Thymus (tissue), 11 donors: ENCODE measurements around the gene TOR1A. TPM values are rescaled to one million over a fixed set of nuclear protein-coding genes. Genes with fewer than 3 reads are reported as not detected.
A peak's percentile ranks its signal among the peaks of the same experiment; 100 is the strongest.

Experiments
- DNase-seq, 9 donors: peaks; one replicate each; pipeline ENCODE4 v3.0.0-alpha.2; 2013; ENCODE audit warnings: low spot score in 9 of 9, low read depth in 6 of 9, missing footprints in 1 of 9
- H3K27ac ChIP-seq, 2 donors: one replicate each; pipeline ENCODE4 v1.5.1; 2013; ENCODE audit warnings: control low read depth in 1 of 2, low read depth in 1 of 2, low read length in 1 of 2, mild to moderate bottlenecking in 1 of 2, moderate library complexity in 1 of 2
- H3K27me3 ChIP-seq, 2 donors: one replicate each; pipeline ENCODE4 v1.5.1; 2013; ENCODE audit warnings: low read length in 1 of 2; ENCODE audit not compliant: control insufficient read depth in 2 of 2, insufficient read depth in 1 of 2
- H3K36me3 ChIP-seq, 2 donors: one replicate each; pipeline ENCODE4 v1.5.1; 2013; ENCODE audit warnings: low read length in 1 of 2, mild to moderate bottlenecking in 1 of 2, moderate library complexity in 1 of 2; ENCODE audit not compliant: control insufficient read depth in 2 of 2, insufficient read depth in 2 of 2
- H3K4me1 ChIP-seq, 2 donors: one replicate each; pipeline ENCODE4 v1.5.1; 2013; ENCODE audit warnings: low read length in 2 of 2; ENCODE audit not compliant: control insufficient read depth in 2 of 2, insufficient read depth in 2 of 2
- H3K4me3 ChIP-seq, 2 donors: one replicate each; pipeline ENCODE4 v1.5.1; 2013; ENCODE audit warnings: low read length in 2 of 2, control low read depth in 1 of 2, mild to moderate bottlenecking in 1 of 2
- H3K9me3 ChIP-seq, 2 donors: one replicate each; pipeline ENCODE4 v1.5.1; 2013; ENCODE audit warnings: low read length in 1 of 2, mild to moderate bottlenecking in 1 of 2; ENCODE audit not compliant: control insufficient read depth in 2 of 2, insufficient read depth in 1 of 2
- WGBS: extraction: QIAGEN DNeasy Blood & Tissue Kit; methylation state at CpG from one replicate; pipeline ENCODE4 v1.1.7; 2013; 5-methylcytosine and 5-hydroxymethylcytosine counted together
- polyA plus RNA-seq: library from polyadenylated mRNA; stranded (reverse); fragments of 200-250 nt; gene quantifications from one replicate; pipeline ENCODE4 v1.2.3, GENCODE V29; 2013
- total RNA-seq: library from RNA; stranded (reverse); fragments of 120-200 nt; gene quantifications from one replicate; pipeline ENCODE4 v1.2.4, GENCODE V29; 2013
- donor health status: healthy.

TOR1A gene
- total and polyA plus RNA-seq, 2 donors: 28.6 to 30.0 TPM

- H3K36me3 ChIP-seq: peaks cover 49 to 73% of the 10 kb centered on the region in 2 donors
- no peak overlapping the region for H3K4me3 ChIP-seq
- DNase-seq: no peak
- no peaks in the 10 kb centered on the region for H3K27me3 ChIP-seq
- no peaks in the 10 kb centered on the region for H3K9me3 ChIP-seq
- H3K27ac ChIP-seq: no peak overlapping the region
- WGBS: 99% methylated on average over 10 of the region's 10 CpGs
- peaks cover 2 to 3% of the 10 kb centered on the region in 2 donors for H3K4me1 ChIP-seq
Observed at GRCh38 chr9:129828969-129829368, 5.0 kb upstream of the TOR1A start.

GRCh38 chr9:129828051-129828450 lies 4.1 kb upstream of the TOR1A start:
- 82% methylated on average over 9 of the region's 9 CpGs for WGBS

GRCh38 chr9:129826759-129827158 lies 2.8 kb upstream of the TOR1A start:
- H3K27me3 ChIP-seq: no peaks in the 10 kb centered on the region

More at GRCh38 chr9:129828051-129828450, 4.1 kb upstream of the TOR1A start:
- Histone ChIP-seq H3K4me3 (no peak overlapping the region), H3K27ac (no peak overlapping the region), H3K9me3 (no peaks in the 10 kb centered on the region), H3K36me3 (peaks cover 45 to 66% of the 10 kb centered on the region in 2 donors), H3K27me3 (no peaks in the 10 kb centered on the region), H3K4me1 (peaks cover 2 to 5% of the 10 kb centered on the region in 2 donors)
- no peak for DNase-seq

GRCh38 chr9:129826344-129826743 lies 2.4 kb upstream of the TOR1A start:
- no peaks in the 10 kb centered on the region for H3K9me3 ChIP-seq
- DNase-seq: no peak
- no peaks in the 10 kb centered on the region for H3K27me3 ChIP-seq
- H3K4me1 ChIP-seq: peaks cover 7 to 11% of the 10 kb centered on the region in 2 donors
- H3K36me3 ChIP-seq: peaks cover 49 to 62% of the 10 kb centered on the region in 2 donors
- WGBS: 98% methylated on average over 6 of the region's 6 CpGs
- no peak overlapping the region for H3K27ac ChIP-seq
- no peak overlapping the region for H3K4me3 ChIP-seq

More at GRCh38 chr9:129826759-129827158, 2.8 kb upstream of the TOR1A start:
- 93% methylated on average over 1 of the region's 1 CpG for WGBS
- Histone ChIP-seq H3K4me3 (no peak overlapping the region), H3K36me3 (peaks cover 51 to 62% of the 10 kb centered on the region in 2 donors), H3K27ac (no peak overlapping the region), H3K9me3 (no peaks in the 10 kb centered on the region), H3K4me1 (peaks cover 7 to 11% of the 10 kb centered on the region in 2 donors)
- DNase-seq: no peak

- Histone ChIP-seq H3K4me3 (peak overlapping the region; percentile 66 to 96), H3K27ac (peak overlapping the region; percentile 51 to 80), H3K9me3 (no peaks in the 10 kb centered on the region), H3K27me3 (no peaks in the 10 kb centered on the region), H3K4me1 (peaks cover 7 to 11% of the 10 kb centered on the region in 2 donors), H3K36me3 (peaks cover 47 to 55% of the 10 kb centered on the region in 2 donors)
- WGBS: 1% methylated on average over 15 of the region's 15 CpGs
- DNase-seq: no peak
Observed at GRCh38 chr9:129823542-129823934, 398 bp downstream of the TOR1A start.

GRCh38 chr9:129822898-129823541 lies 916 bp downstream of the TOR1A start:
- H3K27me3 ChIP-seq: no peaks in the 10 kb centered on the region
- peaks cover 7 to 11% of the 10 kb centered on the region in 2 donors for H3K4me1 ChIP-seq
- peak overlapping the region; percentile 66 to 96 for H3K4me3 ChIP-seq
- WGBS: 25% methylated on average over 26 of the region's 26 CpGs
- H3K36me3 ChIP-seq: peaks cover 47 to 56% of the 10 kb centered on the region in 2 donors
- peak overlapping the region in 1 of 2 donors; percentile 33 for H3K27ac ChIP-seq
- no peaks in the 10 kb centered on the region for H3K9me3 ChIP-seq
- peak in 2 of 9 donors; percentile 14 to 35 for DNase-seq

- no peaks in the 10 kb centered on the region for H3K27me3 ChIP-seq
- no peak for DNase-seq
Observed at GRCh38 chr9:129816501-129817435, 7.2 kb downstream of the TOR1A start.

GRCh38 chr9:129815278-129815677 lies 8.7 kb downstream of the TOR1A start:
- H3K4me1 ChIP-seq: no peaks in the 10 kb centered on the region
- 96% methylated on average over 11 of the region's 11 CpGs for WGBS
- H3K36me3 ChIP-seq: peaks cover 84 to 88% of the 10 kb centered on the region in 2 donors
- H3K27me3 ChIP-seq: no peaks in the 10 kb centered on the region
- no peak for DNase-seq
- H3K4me3 ChIP-seq: no peak overlapping the region
- no peak overlapping the region for H3K27ac ChIP-seq
- no peaks in the 10 kb centered on the region for H3K9me3 ChIP-seq

More at GRCh38 chr9:129816501-129817435, 7.2 kb downstream of the TOR1A start:
- H3K36me3 ChIP-seq: peaks cover 88 to 90% of the 10 kb centered on the region in 2 donors
- no peaks in the 10 kb centered on the region for H3K4me1 ChIP-seq
- 97% methylated on average over 14 of the region's 14 CpGs for WGBS
- H3K27ac ChIP-seq: no peak overlapping the region
- no peak overlapping the region for H3K4me3 ChIP-seq
- H3K9me3 ChIP-seq: no peaks in the 10 kb centered on the region
